COLO829 (cell line): ENCODE results near the gene TTLL9.

Experiments used
- DNase-seq: peaks from one replicate; pipeline ENCODE4 v3.0.0; 2012; ENCODE audit warnings: low spot score

TTLL9 gene

GRCh38 chr20:31979713-31980426 is 109.4 kb downstream of the TTLL9 start:
- no peak for DNase-seq

- no peak for DNase-seq
Measured at GRCh38 chr20:31981784-31982183, 111.3 kb downstream of the TTLL9 start.

- no peak for DNase-seq
Measured at GRCh38 chr20:31984981-31985471, 114.6 kb downstream of the TTLL9 start.

- no peak for DNase-seq
Measured at GRCh38 chr20:31987744-31988143, 117.3 kb downstream of the TTLL9 start.

DNA sequence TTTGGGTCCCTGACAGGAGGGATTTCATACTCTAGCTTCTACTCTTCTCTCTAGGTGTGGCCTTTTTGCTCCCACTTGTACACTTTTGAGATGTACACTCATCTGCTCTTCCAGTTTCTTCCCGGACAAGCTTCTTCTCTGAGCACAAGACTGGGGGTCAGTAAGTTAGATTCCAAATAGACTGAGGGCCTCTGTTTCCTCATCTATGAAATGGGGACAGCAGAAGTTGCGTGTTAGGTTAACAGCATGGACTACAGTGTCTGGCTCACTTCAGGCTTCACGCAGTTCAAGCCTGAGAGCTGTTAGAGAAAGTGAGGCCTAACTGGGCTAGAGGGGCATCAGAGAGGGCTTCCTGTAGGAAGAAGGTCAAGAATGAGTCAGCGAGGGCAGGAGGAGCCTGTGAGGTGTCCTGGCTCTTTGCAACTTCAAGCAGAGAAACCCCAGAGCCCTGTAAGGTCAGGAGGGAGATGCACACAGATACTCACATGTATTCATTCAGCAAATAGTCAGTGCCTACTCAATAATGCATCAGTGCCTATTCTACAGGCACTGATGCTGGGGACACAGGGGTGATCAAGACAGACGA is 118.1 kb downstream of the TTLL9 start:
- no peak for DNase-seq

- DNase-seq, result no peak
Measured at GRCh38 chr20:31989030-31989645, 118.7 kb downstream of the TTLL9 start.

- no peak for DNase-seq
Measured at GRCh38 chr20:31990641-31991338, 120.4 kb downstream of the TTLL9 start.

GRCh38 chr20:31991339-31991705 is 120.9 kb downstream of the TTLL9 start:
- DNase-seq, result no peak

GRCh38 chr20:31992086-31992485 is 121.7 kb downstream of the TTLL9 start:
- DNase-seq, result no peak
